H1 (cell line): Measurements from ENCODE around the gene SAG. TPM values are rescaled to one million over a fixed set of nuclear protein-coding genes. Genes with fewer than 3 reads are reported as not detected.

ENCODE experiments used
- SAP30 ChIP-seq: fragments of 300-600 bp; sonication (generic); IDR thresholded peaks from 2 replicates; pipeline ENCODE4 v1.7.1; 2012; ENCODE audit warnings: low read length, moderate library complexity, mild to moderate bottlenecking, inconsistent platforms; ENCODE audit not compliant: insufficient read depth, insufficient replicate concordance
- polyA plus RNA-seq, 7 experiments: library from polyadenylated mRNA; depleted of rRNA in 3 of 7; stranded (reverse) in 5 of 7; unstranded in 2 of 7; fragments of >200 nt in 5 of 7; fragments of 200-250 nt in 2 of 7; gene quantifications; 1 replicate in 5 of 7; 2 replicates in 1 of 7; 4 replicates in 1 of 7; pipeline versions ENCODE4 v1.2.1 to v1.2.3, GENCODE V29; 2011 to 2013; ENCODE audit warnings: missing spikeins in 2 of 7, mixed read lengths in 2 of 7
- total RNA-seq: library from RNA; stranded (reverse); fragmentation: NEBNext Ultra II Directional; extraction: Animal tissue kit (Norgen Biotek cat#: 25700); gene quantifications from 2 replicates; pipeline ENCODE4 v1.2.1, GENCODE V29; 2021

The SAG gene
- total and polyA plus RNA-seq, 2 of the 8 experiments (the other 6 are each of a cell fraction or from before 2014, with no cell fraction given), result not detected

- no peak for TF ChIP-seq SAP30
- TF ChIP-seq, all 59 proteins: peak for 0
Observed at GRCh38 chr2:233264667-233265066, 42.9 kb upstream of the SAG start (continued).
